HG03159 (cell line): ENCODE measurements around the gene DYTN.

Experiments
- ATAC-seq: cut with Tn5 transposase; IDR thresholded peaks from one replicate; pipeline ENCODE4 v1.9.1; 2021; ENCODE audit warnings: mild to moderate bottlenecking, moderate library complexity; ENCODE audit not compliant: unreplicated experiment

DYTN gene

DNA sequence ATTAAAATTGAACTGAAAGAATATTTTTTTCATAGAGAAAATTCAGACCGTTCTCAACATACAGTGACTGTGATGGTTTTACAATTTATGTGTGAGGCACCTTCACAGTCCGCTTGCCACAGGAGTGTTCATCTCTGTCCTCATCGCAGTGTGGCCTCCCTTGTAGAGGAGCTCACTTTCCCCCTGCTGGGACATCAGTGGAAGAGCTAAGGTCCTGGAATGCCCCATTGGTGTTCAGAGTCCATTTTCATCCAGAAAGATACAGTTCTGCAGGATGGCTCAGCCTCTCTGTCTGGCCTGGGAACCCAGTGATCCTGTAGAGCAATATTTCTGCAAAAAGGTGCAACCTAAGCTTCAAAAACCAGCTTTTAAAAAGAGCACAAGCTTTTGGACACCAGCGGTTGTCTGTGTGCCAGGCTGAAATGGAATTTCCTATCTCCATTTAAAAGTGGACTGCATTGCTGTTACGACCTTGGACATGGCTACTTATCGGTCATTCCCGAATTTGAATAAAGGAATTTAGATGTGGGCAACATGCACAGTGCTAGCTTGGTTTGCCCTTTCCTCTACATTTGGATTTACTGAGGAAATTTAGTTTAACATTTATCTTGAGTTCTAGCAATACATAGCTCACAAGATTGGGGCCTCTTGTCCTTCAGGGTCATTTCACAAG lies 102.6 kb downstream of the DYTN start:
- ATAC-seq = no peak

DNA sequence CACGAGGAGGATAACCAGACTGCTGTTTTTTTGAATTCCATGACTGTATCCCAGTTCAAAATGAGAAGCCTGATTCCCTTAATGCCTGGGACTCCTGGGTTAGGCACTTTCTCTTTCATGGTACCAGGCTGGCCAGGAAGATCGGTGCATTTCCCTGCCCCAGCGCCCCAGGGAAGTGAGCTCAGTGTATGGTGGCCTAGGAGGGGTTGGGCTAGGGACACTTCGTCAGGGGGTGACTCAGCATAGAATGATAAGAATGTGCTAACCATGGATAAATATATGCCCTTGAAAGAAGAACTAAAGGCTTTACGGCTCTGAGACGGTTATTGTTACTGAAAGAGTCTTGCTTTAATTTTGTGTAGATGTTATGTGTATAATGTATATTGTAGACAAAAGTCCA lies 103.4 kb downstream of the DYTN start:
- ATAC-seq = no peak

DNA sequence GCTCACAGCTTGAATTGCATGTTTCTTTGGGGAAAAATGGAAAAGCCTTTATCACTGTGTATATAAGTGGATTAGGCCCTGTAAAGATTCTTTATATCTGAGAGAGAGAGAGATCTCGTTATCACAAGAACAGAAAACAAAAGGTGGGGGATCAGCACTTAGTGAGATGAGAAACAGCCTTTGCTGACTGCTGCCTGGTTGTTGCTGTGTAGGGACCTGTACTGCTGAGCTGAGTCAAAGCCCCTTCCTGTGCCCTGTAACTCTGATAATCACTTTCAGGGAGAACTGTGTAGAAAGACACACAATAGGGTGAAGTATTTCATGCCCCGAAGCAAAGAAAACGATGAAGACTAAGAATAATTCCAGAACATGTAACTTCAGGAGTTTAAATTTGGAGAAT lies 106.5 kb downstream of the DYTN start:
- no peak for ATAC-seq

DNA sequence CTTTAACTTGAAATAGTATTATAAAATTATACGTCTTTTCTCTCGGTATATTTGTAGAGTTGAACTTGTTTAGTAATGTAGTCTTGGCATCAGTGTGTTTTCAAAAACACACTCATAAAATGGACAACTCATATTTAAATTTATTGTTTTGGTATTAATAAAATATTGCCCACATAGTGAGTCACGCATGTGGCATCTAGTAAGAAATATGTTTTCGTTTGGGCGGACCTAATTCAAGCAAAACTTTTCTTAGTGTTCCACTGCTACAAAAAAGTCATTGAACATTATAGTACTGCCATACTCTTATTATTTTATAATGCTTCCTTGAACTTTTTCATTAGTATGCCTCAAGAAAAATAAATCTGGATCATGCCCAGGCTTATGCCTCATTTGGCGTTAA lies 107.0 kb downstream of the DYTN start:
- ATAC-seq = no peak

DNA sequence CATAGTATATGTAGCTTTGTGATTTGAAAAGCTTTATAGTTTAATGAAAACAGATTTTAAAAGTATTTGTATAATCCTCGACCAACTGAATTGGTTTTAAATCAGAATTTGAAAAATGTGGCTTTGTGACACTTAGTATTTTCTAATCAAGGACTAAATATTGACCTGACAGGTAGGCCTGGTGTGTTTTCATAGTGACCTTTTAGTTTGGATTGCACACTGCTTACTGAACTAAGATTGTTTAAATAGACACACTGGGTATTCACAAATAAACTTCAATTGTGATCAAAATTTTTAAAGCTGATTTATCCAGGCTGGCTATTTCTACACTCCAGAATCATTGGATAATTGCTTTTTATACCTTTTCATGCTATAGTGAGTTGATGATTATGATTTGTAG lies 107.7 kb downstream of the DYTN start:
- ATAC-seq = no peak

DNA sequence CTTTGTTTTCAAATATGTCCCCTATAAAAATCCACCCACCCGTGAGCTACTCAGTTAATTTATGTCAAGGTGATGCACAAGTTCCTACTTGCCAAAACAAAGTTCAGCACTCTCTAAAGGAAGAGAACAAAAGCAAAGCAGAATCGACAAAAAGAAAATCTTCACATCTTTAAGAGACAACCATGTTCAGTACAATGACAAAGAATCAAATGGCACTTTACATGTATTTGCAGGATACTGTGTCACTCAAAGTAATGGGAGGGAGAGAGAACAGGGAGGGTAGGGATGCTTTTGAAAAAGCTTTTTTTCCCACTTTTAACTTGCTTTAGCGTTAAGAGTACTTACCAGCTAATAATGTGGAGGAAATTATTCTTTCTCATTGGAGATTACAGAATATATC lies 115.0 kb downstream of the DYTN start:
- no peak for ATAC-seq
